ENCODE data around the gene PDE6B. TPM values are rescaled to one million over a fixed set of nuclear protein-coding genes. Genes with fewer than 3 reads are reported as not detected.

PDE6B gene
- total RNA-seq, 4 donors from 2014 or later = 0.81 to 5.5 (median 1.8) TPM

DNA sequence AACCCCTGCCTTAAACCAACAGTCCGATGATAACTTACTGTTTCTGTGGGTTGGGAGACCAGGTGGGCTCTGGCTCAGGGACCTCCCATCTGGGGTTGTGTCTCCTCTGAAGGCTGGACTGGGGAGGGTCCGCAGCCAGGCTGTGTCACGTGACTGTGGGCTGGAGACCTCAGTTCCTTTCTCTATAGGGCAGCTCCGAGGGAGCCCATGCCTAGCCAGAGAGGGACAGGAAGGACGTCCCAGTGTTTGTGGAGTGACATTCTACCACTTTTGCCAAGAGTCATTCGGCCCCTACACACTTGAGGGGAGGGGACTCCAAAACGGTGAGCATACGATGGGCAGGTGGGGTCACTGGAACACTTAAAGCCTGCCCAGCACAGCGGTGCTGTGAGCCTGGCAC, 84.7 kb downstream of the PDE6B start:
- no peak for TF ChIP-seq POLR2AphosphoS5 (IDR thresholded peaks at IDR 0.05)
- no peak for TF ChIP-seq POLR2A (IDR thresholded peaks at IDR 0.05)
- TF ChIP-seq, protein P1, sequence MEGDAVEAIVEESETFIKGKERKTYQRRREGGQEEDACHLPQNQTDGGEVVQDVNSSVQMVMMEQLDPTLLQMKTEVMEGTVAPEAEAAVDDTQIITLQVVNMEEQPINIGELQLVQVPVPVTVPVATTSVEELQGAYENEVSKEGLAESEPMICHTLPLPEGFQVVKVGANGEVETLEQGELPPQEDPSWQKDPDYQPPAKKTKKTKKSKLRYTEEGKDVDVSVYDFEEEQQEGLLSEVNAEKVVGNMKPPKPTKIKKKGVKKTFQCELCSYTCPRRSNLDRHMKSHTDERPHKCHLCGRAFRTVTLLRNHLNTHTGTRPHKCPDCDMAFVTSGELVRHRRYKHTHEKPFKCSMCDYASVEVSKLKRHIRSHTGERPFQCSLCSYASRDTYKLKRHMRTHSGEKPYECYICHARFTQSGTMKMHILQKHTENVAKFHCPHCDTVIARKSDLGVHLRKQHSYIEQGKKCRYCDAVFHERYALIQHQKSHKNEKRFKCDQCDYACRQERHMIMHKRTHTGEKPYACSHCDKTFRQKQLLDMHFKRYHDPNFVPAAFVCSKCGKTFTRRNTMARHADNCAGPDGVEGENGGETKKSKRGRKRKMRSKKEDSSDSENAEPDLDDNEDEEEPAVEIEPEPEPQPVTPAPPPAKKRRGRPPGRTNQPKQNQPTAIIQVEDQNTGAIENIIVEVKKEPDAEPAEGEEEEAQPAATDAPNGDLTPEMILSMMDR (IDR thresholded peaks at IDR 0.05) = no peak
- TF ChIP-seq EP300 (IDR thresholded peaks at IDR 0.05) = no peak
- no peaks in the 10 kb centered on the region for H3K9me3 ChIP-seq
- H3K36me3 ChIP-seq = peaks cover 0 to 12% of the 10 kb centered on the region in 2 donors
- H3K4me1 ChIP-seq = peaks cover 9 to 44% (median 15%) of the 10 kb centered on the region in 3 donors
- ATAC-seq = no peak
- no peak overlapping the region for H3K27ac ChIP-seq
- H3K4me3 ChIP-seq = no peak overlapping the region
- 79 to 100% methylated on average over 1 to 4 of the region's 9 CpGs for WGBS, 2 donors (ENCODE audit: low coverage in 1 of 2)
- H3K27me3 ChIP-seq = no peaks in the 10 kb centered on the region

DNA sequence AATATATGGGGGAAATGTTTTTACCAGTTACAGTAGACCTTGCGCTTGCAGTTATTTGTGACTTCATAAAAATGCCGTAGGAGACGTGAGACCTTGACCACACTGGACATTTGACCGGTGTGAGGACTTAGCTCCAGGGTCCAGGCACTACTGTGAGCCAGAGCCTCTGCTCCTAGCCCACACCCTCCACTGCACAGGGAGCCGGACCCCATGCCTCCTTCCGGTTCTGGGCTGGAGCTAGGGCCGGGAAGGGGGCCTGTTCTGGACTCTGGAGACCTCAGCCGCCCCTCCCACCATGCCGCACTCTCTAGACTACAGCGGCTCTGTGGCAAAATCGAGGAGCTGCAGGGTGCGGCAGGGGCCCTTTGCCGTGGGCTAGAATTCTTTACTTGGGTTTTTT, 85.5 kb downstream of the PDE6B start:
- 76 to 91% methylated on average over 5 to 8 of the region's 13 CpGs for WGBS, 2 donors (ENCODE audit: low coverage in 1 of 2)
- H3K9me3 ChIP-seq = no peaks in the 10 kb centered on the region
- ATAC-seq = no peak
- TF ChIP-seq POLR2A (IDR thresholded peaks at IDR 0.05) = no peak
- no peak for TF ChIP-seq POLR2AphosphoS5 (IDR thresholded peaks at IDR 0.05)
- TF ChIP-seq EP300 (IDR thresholded peaks at IDR 0.05) = no peak
- TF ChIP-seq, protein P1 (IDR thresholded peaks at IDR 0.05) = no peak
- no peaks in the 10 kb centered on the region for H3K27me3 ChIP-seq
- H3K4me1 ChIP-seq = peaks cover 9 to 41% (median 15%) of the 10 kb centered on the region in 3 donors
- H3K36me3 ChIP-seq = peaks cover 0 to 12% of the 10 kb centered on the region in 2 donors
- H3K27ac ChIP-seq = no peak overlapping the region
- no peak overlapping the region for H3K4me3 ChIP-seq

DNA sequence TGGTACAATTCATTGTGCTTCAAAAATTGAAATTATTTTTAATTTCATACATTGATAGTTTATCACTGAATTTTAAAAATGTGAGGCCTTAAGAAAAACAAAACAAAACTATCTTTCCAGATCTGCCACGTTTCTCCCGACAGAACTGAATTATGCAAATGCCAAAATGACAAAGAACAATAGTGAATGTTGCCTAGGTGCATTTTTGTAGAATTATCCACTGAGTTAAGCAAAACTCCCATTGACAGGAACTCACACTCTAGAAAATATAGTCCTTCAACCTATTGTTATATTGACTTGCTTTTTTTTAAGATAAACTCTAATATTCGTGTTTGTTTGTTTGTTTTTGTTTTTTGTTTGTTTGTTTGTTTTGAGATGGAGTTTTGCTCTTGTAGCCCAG, 86.7 kb downstream of the PDE6B start:
- peaks cover 0 to 12% of the 10 kb centered on the region in 2 donors for H3K36me3 ChIP-seq
- no peak for TF ChIP-seq POLR2A (IDR thresholded peaks at IDR 0.05)
- no peak for TF ChIP-seq EP300 (IDR thresholded peaks at IDR 0.05)
- TF ChIP-seq, protein P1 (IDR thresholded peaks at IDR 0.05) = no peak
- no peak for TF ChIP-seq POLR2AphosphoS5 (IDR thresholded peaks at IDR 0.05)
- no peak overlapping the region for H3K27ac ChIP-seq
- no peak overlapping the region for H3K4me3 ChIP-seq
- H3K27me3 ChIP-seq = no peaks in the 10 kb centered on the region
- H3K9me3 ChIP-seq = no peaks in the 10 kb centered on the region
- H3K4me1 ChIP-seq = peaks cover 7 to 31% (median 10%) of the 10 kb centered on the region in 3 donors
- 45 to 68% methylated on average over 3 of the region's 3 CpGs for WGBS, 2 donors (ENCODE audit: low coverage in 1 of 2)
- no peak for ATAC-seq

DNA sequence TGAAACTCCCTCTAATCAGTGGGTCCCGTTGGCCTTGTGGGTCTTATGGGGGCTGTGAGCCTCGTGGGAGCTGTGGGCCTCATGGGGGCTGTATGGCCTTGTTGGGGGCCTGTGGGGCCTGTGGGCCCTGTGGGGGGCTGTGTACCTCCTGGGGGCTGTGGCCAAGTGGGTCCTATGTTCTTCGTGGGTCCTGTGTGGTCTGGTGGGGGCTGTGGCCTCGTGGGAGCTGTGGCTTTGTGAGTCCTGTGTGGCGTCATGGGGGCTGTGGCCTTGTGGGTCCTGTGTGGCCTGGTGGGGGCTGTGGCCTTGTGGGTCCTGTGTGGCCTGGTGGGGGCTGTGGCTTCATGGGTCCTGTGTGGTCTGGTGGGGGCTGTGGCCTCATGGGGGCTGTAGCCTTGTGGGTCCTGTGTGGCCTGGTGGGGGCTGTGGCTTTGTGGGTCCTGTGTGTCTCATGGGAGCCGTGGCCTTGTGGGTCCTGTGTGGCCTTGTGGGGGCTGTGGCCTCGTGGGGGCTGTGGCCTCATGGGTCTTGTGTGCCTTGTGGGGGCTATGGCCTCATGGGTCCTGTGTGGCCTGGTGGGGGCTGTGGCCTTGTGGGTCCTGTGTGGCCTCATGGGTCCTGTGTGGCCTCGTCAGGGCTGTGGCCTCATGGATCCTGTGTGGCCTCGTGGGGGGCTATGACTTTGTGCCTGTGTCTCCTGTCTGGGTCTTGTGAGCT, 87.7 kb downstream of the PDE6B start:
- whole genome bisulfite sequencing, 2 donors (ENCODE audit: low coverage in 1 of 2) = 88 to 94% methylated on average over 1 to 2 of the region's 9 CpGs
- H3K9me3 ChIP-seq = no peaks in the 10 kb centered on the region
- peaks cover 2 to 29% (median 5%) of the 10 kb centered on the region in 3 donors for H3K4me1 ChIP-seq
- H3K27me3 ChIP-seq = no peaks in the 10 kb centered on the region
- H3K4me3 ChIP-seq = no peak overlapping the region
- H3K36me3 ChIP-seq = peaks cover 0 to 12% of the 10 kb centered on the region in 2 donors
- no peak for ATAC-seq
- H3K27ac ChIP-seq = no peak overlapping the region
- TF ChIP-seq EP300 (IDR thresholded peaks at IDR 0.05) (no peak), POLR2AphosphoS5 (IDR thresholded peaks at IDR 0.05) (no peak), POLR2A (IDR thresholded peaks at IDR 0.05) (no peak)
- TF ChIP-seq, protein P1 (IDR thresholded peaks at IDR 0.05) = no peak

DNA sequence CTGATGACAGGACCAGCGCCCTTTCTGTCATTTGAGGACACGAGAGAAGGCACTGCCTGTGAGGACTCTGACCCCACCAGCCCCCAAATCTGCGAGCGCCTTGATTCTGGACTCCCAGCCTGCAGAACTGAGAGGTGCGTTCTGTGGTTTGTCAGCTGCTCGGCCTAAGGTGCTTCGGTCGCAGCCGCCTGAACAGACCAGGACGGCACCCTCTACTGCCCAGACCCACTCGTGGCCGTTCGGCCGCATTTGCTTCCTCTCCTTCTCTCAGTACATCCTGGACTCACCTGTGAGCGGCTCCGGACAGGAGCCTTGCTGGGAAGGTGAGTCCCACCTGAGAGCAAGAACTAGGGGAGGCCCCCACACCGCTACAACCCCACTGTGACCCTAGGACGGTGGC, 88.7 kb downstream of the PDE6B start:
- ATAC-seq = no peak
- H3K27ac ChIP-seq = no peak overlapping the region
- no peaks in the 10 kb centered on the region for H3K27me3 ChIP-seq
- no peaks in the 10 kb centered on the region for H3K9me3 ChIP-seq
- H3K4me3 ChIP-seq = no peak overlapping the region
- H3K4me1 ChIP-seq = peaks cover 0 to 29% (median 0%) of the 10 kb centered on the region in 3 donors
- peaks cover 0 to 12% of the 10 kb centered on the region in 2 donors for H3K36me3 ChIP-seq
- no peak for TF ChIP-seq POLR2A (IDR thresholded peaks at IDR 0.05)
- TF ChIP-seq POLR2AphosphoS5 (IDR thresholded peaks at IDR 0.05) = no peak
- no peak for TF ChIP-seq EP300 (IDR thresholded peaks at IDR 0.05)
- TF ChIP-seq, protein P1 (IDR thresholded peaks at IDR 0.05) = no peak
- WGBS, 2 donors (ENCODE audit: low coverage in 1 of 2) = 90 to 98% methylated on average over 6 to 7 of the region's 18 CpGs

Measured in gastroesophageal sphincter (tissue), 4 donors.